ENCODE results near the gene MYO5B. TPM values are rescaled to one million over a fixed set of nuclear protein-coding genes. Genes with fewer than 3 reads are reported as not detected.

Gene MYO5B
- total and polyA plus RNA-seq, 2 of the 4 experiments (the other 2 are of a cell fraction): 0.24 to 0.54 TPM

- Histone ChIP-seq H2AK9ac (replicated peaks; ENCODE audit: low read depth, low read length, poor library complexity) (no peak overlapping the region), H3K9me3 (ENCODE audit: control insufficient read depth, insufficient read depth, low read length) (no peaks in the 10 kb centered on the region), H3K79me1 (ENCODE audit: low read depth in 1 of 2, low read length in 2 of 2) (no peaks in the 10 kb centered on the region), H3K4me2 (ENCODE audit: low read depth, low read length) (no peak overlapping the region), H2AK5ac (ENCODE audit: low read depth, low read length) (no peak overlapping the region), H3K18ac (ENCODE audit: low read depth, low read length) (no peak overlapping the region), H4K91ac (ENCODE audit: insufficient read depth, low read depth, low read length) (no peak overlapping the region), H4K5ac (ENCODE audit: low read depth, low read length) (no peak overlapping the region), H2BK15ac (ENCODE audit: low read depth, low read length) (no peak overlapping the region), H3K27ac (ENCODE audit: insufficient read depth, low read length) (no peak overlapping the region), H3K27me3 (ENCODE audit: control insufficient read depth, insufficient read depth, low read length) (peaks cover 2% of the 10 kb centered on the region; the same call in 1 of the 2 replicates), H3K36me3 (ENCODE audit: control insufficient read depth, insufficient read depth, low read length) (no peaks in the 10 kb centered on the region), H2BK20ac (ENCODE audit: low read depth, low read length) (no peak overlapping the region), H2BK120ac (ENCODE audit: low read depth, low read length) (no peak overlapping the region), H2BK5ac (ENCODE audit: low read depth, low read length, poor library complexity, severe bottlenecking) (no peak overlapping the region), H4K8ac (ENCODE audit: low read depth in 2 of 2, low read length in 2 of 2) (no peak overlapping the region), H4K20me1 (ENCODE audit: insufficient read depth, low read length) (no peaks in the 10 kb centered on the region), H3K9ac (ENCODE audit: low read depth, low read length) (no peak overlapping the region), H3K56ac (ENCODE audit: extremely low read depth, insufficient read depth, low read length) (no peak overlapping the region), H3K23ac (ENCODE audit: low read depth, low read length) (no peak overlapping the region), H3K4me1 (ENCODE audit: control insufficient read depth, insufficient read depth, low read length) (no peaks in the 10 kb centered on the region), H3K14ac (replicated peaks; ENCODE audit: low read depth, low read length) (no peak overlapping the region), H3K4ac (ENCODE audit: low read depth, low read length) (no peak overlapping the region), H3K4me3 (ENCODE audit: insufficient read depth, low read depth, low read length) (no peak overlapping the region), H2AFZ (replicated peaks; ENCODE audit: low read length, poor library complexity) (no peak overlapping the region), H3K9me1 (ENCODE audit: insufficient read depth, low read length) (no peaks in the 10 kb centered on the region)
- 57% methylated on average over 1 of the region's 4 CpGs; no CpG with 5 or more reads in 1 of the 2 experiments for WGBS, 2 experiments (ENCODE audit: extremely low coverage in 2 of 2, insufficient read length in 1 of 2)
- ATAC-seq (ENCODE audit: low read depth) (no peak), DNase-seq (no peak)
- dilution Hi-C loops (cut with HindIII; ENCODE audit: low sequenced_read_pairs, unreplicated experiment) (no loop called here), in situ Hi-C loops (cut with MboI; ENCODE audit: low sequenced_read_pairs) (no loop called here), intact Hi-C loops (cut with micrococcal nuclease) (no loop called here)
- ChIA-PET POLR2A (ENCODE audit: unreplicated experiment) (no interaction called here), CTCF (no interaction called here)
- TF ChIP-seq BHLHE40 (IDR thresholded peaks at IDR 0.05; ENCODE audit: low read depth, low read length) (no peak), SMC3 (IDR thresholded peaks at IDR 0.05; ENCODE audit: low read depth, low read length) (no peak), USF2 (IDR thresholded peaks at IDR 0.05; ENCODE audit: low read depth, low read length) (no peak), CEBPB (IDR thresholded peaks at IDR 0.05; ENCODE audit: low read depth, low read length) (no peak), FOS (IDR thresholded peaks at IDR 0.05; ENCODE audit: low read depth, low read length) (no peak), MAZ (IDR thresholded peaks at IDR 0.05; ENCODE audit: borderline replicate concordance, low read depth, low read length) (no peak), RCOR1 (IDR thresholded peaks at IDR 0.05; ENCODE audit: insufficient replicate concordance, low read length) (no peak), NFE2L2 (IDR thresholded peaks at IDR 0.05; ENCODE audit: low read depth, low read length) (no peak), RFX5 (IDR thresholded peaks at IDR 0.05; ENCODE audit: low read depth, low read length) (no peak), ELK1 (IDR thresholded peaks at IDR 0.05; ENCODE audit: borderline replicate concordance, low read depth, low read length) (no peak), POLR2A (IDR thresholded peaks at IDR 0.05; ENCODE audit: low read depth, low read length) (no peak), CHD1 (IDR thresholded peaks at IDR 0.05; ENCODE audit: low read depth, low read length) (no peak)
- BruUV-seq (replicated peaks): no TSS peak
These were observed 289.9 kb downstream of the MYO5B start for GRCh38 chr18:49904871-49905555.

Measured in IMR-90 (cell line).